SK-N-MC (cell line): ENCODE measurements around the gene KRTAP5-1.

Experiments used
- EZH2 ChIP-seq: fragments of 200-600 bp; sonication (generic); IDR thresholded peaks from one replicate; pipeline ENCODE4 v1.6.1; 2017; ENCODE audit warnings: antibody characterized with exemption
- FOXP2 ChIP-seq: optimal IDR thresholded peaks from 2 replicates; pipeline ENCODE3; 2011; ENCODE audit warnings: mild to moderate bottlenecking, moderate library complexity; ENCODE audit not compliant: insufficient read depth; ENCODE audit errors: extremely low read length, control extremely low read depth
- POLR2AphosphoS5 ChIP-seq: IDR thresholded peaks from 2 replicates; pipeline ENCODE4 v1.6.1; 2012; ENCODE audit warnings: mild to moderate bottlenecking, low read depth, low read length, borderline replicate concordance

- TF ChIP-seq POLR2AphosphoS5, result no peak
- no peak for TF ChIP-seq EZH2
- no peak for TF ChIP-seq FOXP2
Observed at GRCh38 chr11:1561955-1562354, 23.1 kb downstream of the KRTAP5-1 start.
